PC-9 (cell line): ENCODE data around the gene FTO.
A peak's percentile ranks its signal among the peaks of the same experiment; 100 is the strongest.

Experiments
- EZH2 ChIP-seq: fragments of 200-600 bp; sonication (generic); IDR thresholded peaks from 2 replicates; pipeline ENCODE4 v1.8.0; 2017; ENCODE audit warnings: antibody characterized with exemption, low read depth
- TF ChIP-seq, protein P1 (sequence below): fragments of 200-600 bp; sonication (generic); conservative IDR thresholded peaks from 2 replicates; pipeline ENCODE4 v1.6.1; 2017; ENCODE audit warnings: mixed run types, antibody characterized with exemption, mild to moderate bottlenecking, moderate library complexity

DNA sequence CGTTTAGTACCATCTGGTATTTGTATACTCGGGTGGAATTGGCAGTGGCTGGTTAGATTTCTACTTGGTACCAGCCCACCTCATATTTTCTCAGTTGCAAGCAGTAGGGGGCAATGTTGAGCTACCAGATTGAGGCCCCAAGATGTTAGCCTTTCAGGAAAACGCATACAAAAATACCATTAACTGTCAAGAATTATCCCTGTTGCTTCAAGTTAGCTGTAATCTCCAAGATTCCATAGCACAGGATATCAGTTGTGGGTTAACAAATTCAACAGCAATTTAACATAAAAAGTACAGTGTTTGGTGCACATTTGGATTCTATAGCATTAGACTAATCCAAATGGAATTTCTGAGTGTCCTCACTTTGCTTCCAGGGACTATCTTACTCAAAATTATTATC is 188.2 kb downstream of the FTO start:
- TF ChIP-seq, protein P1, sequence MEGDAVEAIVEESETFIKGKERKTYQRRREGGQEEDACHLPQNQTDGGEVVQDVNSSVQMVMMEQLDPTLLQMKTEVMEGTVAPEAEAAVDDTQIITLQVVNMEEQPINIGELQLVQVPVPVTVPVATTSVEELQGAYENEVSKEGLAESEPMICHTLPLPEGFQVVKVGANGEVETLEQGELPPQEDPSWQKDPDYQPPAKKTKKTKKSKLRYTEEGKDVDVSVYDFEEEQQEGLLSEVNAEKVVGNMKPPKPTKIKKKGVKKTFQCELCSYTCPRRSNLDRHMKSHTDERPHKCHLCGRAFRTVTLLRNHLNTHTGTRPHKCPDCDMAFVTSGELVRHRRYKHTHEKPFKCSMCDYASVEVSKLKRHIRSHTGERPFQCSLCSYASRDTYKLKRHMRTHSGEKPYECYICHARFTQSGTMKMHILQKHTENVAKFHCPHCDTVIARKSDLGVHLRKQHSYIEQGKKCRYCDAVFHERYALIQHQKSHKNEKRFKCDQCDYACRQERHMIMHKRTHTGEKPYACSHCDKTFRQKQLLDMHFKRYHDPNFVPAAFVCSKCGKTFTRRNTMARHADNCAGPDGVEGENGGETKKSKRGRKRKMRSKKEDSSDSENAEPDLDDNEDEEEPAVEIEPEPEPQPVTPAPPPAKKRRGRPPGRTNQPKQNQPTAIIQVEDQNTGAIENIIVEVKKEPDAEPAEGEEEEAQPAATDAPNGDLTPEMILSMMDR: peak; percentile 87
- TF ChIP-seq EZH2: no peak
